ENCODE results near the gene NCAN.

Gene NCAN

DNA sequence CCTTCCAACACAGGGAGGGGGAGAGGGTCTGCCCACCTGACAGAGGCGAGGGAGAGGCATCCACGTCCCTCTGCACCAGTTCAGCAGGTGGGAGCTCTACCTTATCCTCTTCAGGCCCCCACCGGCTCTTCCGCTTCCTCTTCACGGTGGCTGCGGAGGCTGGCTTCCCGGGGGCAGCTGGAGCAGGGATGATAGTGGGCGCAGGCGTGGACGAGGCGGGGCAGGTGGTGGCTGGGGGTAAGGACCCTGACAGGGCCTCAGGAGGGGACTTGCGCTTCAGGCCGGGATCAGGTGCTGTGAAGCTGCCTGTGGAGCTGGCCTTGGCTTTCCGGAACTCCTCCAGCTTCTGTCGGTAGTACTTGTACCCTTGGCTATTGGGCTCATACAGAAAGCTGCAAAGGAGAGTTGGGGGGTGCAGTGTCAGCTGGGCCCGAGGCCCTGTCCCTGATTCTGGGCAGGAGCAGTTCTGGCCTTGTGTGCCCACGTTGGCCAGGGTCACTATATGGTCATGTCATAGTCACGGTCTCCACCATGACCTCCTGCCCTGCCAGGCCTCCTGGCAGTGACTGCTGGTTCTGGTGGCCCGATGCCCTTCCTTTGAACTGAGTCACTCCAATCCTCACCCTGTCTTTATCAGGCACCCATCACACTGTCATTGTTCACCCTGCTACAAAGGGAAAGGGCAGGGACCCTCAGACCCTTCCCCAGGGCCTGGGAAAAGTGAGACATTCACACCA lies 85.4 kb downstream of the NCAN start:
- no peak overlapping the region for H3K4me3 ChIP-seq (ENCODE audit: low read depth, low read length)
- TF ChIP-seq, protein P1, sequence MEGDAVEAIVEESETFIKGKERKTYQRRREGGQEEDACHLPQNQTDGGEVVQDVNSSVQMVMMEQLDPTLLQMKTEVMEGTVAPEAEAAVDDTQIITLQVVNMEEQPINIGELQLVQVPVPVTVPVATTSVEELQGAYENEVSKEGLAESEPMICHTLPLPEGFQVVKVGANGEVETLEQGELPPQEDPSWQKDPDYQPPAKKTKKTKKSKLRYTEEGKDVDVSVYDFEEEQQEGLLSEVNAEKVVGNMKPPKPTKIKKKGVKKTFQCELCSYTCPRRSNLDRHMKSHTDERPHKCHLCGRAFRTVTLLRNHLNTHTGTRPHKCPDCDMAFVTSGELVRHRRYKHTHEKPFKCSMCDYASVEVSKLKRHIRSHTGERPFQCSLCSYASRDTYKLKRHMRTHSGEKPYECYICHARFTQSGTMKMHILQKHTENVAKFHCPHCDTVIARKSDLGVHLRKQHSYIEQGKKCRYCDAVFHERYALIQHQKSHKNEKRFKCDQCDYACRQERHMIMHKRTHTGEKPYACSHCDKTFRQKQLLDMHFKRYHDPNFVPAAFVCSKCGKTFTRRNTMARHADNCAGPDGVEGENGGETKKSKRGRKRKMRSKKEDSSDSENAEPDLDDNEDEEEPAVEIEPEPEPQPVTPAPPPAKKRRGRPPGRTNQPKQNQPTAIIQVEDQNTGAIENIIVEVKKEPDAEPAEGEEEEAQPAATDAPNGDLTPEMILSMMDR (IDR thresholded peaks at IDR 0.05; ENCODE audit: borderline replicate concordance, insufficient read depth, low read depth, low read length) = no peak

DNA sequence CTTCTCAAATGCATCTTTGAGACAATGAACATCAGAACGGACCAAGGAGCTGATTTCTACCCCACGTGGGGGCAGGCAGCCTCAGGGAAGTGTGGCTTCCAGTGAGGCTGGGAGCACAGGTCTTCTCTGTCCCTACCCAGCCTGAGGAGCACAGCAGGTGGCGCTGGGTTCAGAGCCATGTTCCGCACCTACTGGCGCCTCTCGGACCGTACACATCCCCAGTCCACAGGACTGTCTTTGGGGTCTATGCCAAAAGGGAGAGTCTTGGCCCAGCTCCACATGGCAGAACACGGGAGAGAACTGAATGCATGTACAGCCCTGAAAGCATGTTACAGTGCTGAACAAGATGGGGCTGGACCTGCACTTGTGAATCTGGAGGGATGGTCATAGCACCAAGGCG lies 86.0 kb downstream of the NCAN start:
- no peak overlapping the region for H3K4me3 ChIP-seq (ENCODE audit: low read depth, low read length)
- TF ChIP-seq, protein P1 (IDR thresholded peaks at IDR 0.05; ENCODE audit: borderline replicate concordance, insufficient read depth, low read depth, low read length) = no peak

DNA sequence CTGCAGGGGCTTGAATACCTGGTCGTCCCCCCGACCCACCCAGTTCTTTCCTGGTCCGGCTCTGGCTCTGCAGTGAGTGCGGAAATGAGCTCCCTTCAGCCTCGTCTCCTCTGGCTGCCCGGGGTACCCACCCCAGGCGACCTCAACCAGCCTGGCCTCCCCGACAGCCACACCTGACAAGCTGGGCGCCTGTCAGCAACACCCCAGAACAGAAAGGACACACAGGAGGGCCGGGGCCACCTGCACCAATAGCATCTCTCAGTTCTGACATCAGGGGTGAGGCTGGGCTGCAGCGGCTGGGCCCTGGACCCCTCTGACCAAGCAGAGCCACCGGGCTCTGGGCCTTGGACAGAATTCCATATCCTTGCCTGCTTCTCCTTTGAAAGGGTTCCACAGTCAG lies 88.9 kb downstream of the NCAN start:
- TF ChIP-seq, protein P1 (IDR thresholded peaks at IDR 0.05; ENCODE audit: borderline replicate concordance, insufficient read depth, low read depth, low read length) = no peak
- H3K4me3 ChIP-seq (ENCODE audit: low read depth, low read length) = no peak overlapping the region
